ENCODE results near the gene PRR15L. TPM values are rescaled to one million over a fixed set of nuclear protein-coding genes. Genes with fewer than 3 reads are reported as not detected.

Gene PRR15L
- total and polyA plus RNA-seq, 2 of the 8 experiments (the other 6 are each of a cell fraction or from before 2014, with no cell fraction given): 0.26 to 1.1 TPM

DNA sequence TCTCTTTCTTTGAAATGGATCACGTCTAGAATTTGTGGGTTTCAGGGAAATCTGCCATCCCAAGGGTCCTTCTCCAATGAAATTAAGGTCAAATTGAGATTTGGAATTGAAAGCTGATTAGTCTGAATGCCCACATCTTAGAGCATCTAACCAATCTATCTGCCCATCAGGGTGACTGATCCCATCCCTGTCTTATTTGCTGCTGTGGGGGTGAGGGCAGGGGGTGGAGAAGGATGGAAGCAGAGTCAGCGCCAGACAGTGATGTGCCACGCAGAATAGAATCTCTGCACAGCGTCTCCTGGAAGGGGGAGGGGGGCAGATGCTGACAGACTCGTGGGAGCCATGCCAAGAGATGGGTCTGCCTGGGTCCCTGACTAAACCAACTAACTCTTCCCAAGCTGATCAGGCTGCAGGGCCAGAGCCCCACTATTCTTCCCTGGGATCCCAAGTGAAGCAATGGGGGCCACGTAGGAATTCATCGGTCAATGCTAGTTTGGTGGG, 45.3 kb upstream of the PRR15L start (continued):
- no peak for TF ChIP-seq TCF12 (IDR thresholded peaks at IDR 0.05; ENCODE audit: low read depth, low read length)
- no peak for TF ChIP-seq E2F6 (IDR thresholded peaks at IDR 0.05)
- no peak for TF ChIP-seq HDAC6 (IDR thresholded peaks at IDR 0.05; ENCODE audit: low read depth, low read length)
- no peak for TF ChIP-seq EGR1 (IDR thresholded peaks at IDR 0.05; ENCODE audit: borderline replicate concordance, low read depth, low read length)

All from H1 (cell line).